K562 (cell line): ENCODE measurements around the gene ACKR3. TPM values are rescaled to one million over a fixed set of nuclear protein-coding genes. Genes with fewer than 3 reads are reported as not detected.

Experiments used
- ADNP ChIP-seq: fragments of 200-800 bp; sonication (Bioruptor generic); IDR thresholded peaks from 2 replicates; pipeline ENCODE4 v1.6.1; 2016; ENCODE audit warnings: missing genetic modification characterization, missing compliant biosample characterization
- CREB3L1 ChIP-seq: fragments of 450-650 bp; IDR thresholded peaks from 2 replicates; pipeline ENCODE4 v1.6.1; 2014; ENCODE audit warnings: low read depth, mild to moderate bottlenecking, moderate library complexity, borderline replicate concordance
- RBFOX2 ChIP-seq: fragments of 200-400 bp; formaldehyde crosslinking; IDR thresholded peaks from 2 replicates; pipeline ENCODE4 v1.6.1; 2017; ENCODE audit warnings: low read depth, mild to moderate bottlenecking, low read length, moderate library complexity
- RHOXF2B ChIP-seq: fragments of 250-450 bp; sonication (Bioruptor Pico); conservative IDR thresholded peaks from 2 replicates; pipeline ENCODE4 v1.5.1; 2021
- TAL1 ChIP-seq: fragments of 450-650 bp; IDR thresholded peaks from 2 replicates; pipeline ENCODE4 v1.6.1; 2016; ENCODE audit warnings: mild to moderate bottlenecking
- TGIF2 ChIP-seq: sonication (generic); formaldehyde crosslinking; IDR thresholded peaks from 2 replicates; pipeline ENCODE4 v1.8.1; 2022; ENCODE audit warnings: mild to moderate bottlenecking, missing genetic modification reagents, moderate library complexity
- TRIM25 ChIP-seq: fragments of 450-650 bp; IDR thresholded peaks from 2 replicates; pipeline ENCODE4 v1.7.0; 2016; ENCODE audit warnings: borderline replicate concordance
- ZNF143 ChIP-seq: sonication (generic); formaldehyde crosslinking; IDR thresholded peaks from 2 replicates; pipeline ENCODE4 v1.9.0; 2022; ENCODE audit warnings: mild to moderate bottlenecking, missing genetic modification reagents
- ZNF318 ChIP-seq, 2 experiments: fragments of 450-650 bp; IDR thresholded peaks; 2 replicates each; pipeline ENCODE4 v1.6.1; 2016; ENCODE audit warnings: mild to moderate bottlenecking in 2 of 2, borderline replicate concordance in 1 of 2, low read depth in 1 of 2, moderate library complexity in 1 of 2
- polyA plus RNA-seq, 8 experiments: library from polyadenylated mRNA; depleted of rRNA in 4 of 8; stranded (reverse) in 5 of 8; unstranded in 3 of 8; fragments of >200 nt; fragmentation: Nextera tagmentation in 2 of 8; fragmentation: Illumina TruSeq in 1 of 8; extraction: Ambion mirVana in 2 of 8; extraction: Trizol in 1 of 8; gene quantifications; 2 replicates each; pipeline versions ENCODE4 v1.2.1 to v1.2.3, GENCODE V29; 2011 to 2014; ENCODE audit warnings: inconsistent platforms in 1 of 8, missing spikeins in 1 of 8
- total RNA-seq, 7 experiments: library from RNA; depleted of rRNA in 6 of 7; stranded (reverse); fragments of >200 nt in 6 of 7; fragmentation: Illumina TruSeq in 2 of 7; extraction: Trizol in 2 of 7; gene quantifications; 2 replicates each; pipeline versions ENCODE4 v1.2.1 to v1.2.3, GENCODE V29; 2011 to 2021; ENCODE audit warnings: low replicate concordance in 1 of 7
- TF ChIP-seq, protein P1 (sequence below): fragments of 450-650 bp; IDR thresholded peaks from one replicate; pipeline ENCODE4 v1.6.1; 2018; ENCODE audit warnings: mild to moderate bottlenecking, moderate library complexity; ENCODE audit not compliant: partially characterized antibody

Gene ACKR3
- total and polyA plus RNA-seq, 9 of the 15 experiments (the other 6 are each of a cell fraction or from before 2014, with no cell fraction given): 0.07 TPM; not detected in 8

- TF ChIP-seq ZNF318 (IDR thresholded peaks at IDR 0.05; ENCODE audit: borderline replicate concordance in 1 of 2, low read depth in 1 of 2): no peak
- TF ChIP-seq TGIF2 (CRISPR knock-in tag): no peak
- TF ChIP-seq CREB3L1: no peak
- TF ChIP-seq TAL1: no peak
- TF ChIP-seq, protein P1, sequence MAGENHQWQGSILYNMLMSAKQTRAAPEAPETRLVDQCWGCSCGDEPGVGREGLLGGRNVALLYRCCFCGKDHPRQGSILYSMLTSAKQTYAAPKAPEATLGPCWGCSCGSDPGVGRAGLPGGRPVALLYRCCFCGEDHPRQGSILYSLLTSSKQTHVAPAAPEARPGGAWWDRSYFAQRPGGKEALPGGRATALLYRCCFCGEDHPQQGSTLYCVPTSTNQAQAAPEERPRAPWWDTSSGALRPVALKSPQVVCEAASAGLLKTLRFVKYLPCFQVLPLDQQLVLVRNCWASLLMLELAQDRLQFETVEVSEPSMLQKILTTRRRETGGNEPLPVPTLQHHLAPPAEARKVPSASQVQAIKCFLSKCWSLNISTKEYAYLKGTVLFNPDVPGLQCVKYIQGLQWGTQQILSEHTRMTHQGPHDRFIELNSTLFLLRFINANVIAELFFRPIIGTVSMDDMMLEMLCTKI: no peak
- no peak for TF ChIP-seq ZNF143 (CRISPR knock-in tag)
- TF ChIP-seq ADNP (tag): no peak
- no peak for TF ChIP-seq RHOXF2B (CRISPR knock-in tag)
- no peak for TF ChIP-seq RBFOX2
- TF ChIP-seq TRIM25: no peak
Observed at GRCh38 chr2:236593531-236593930, 23.9 kb downstream of the ACKR3 start (continued).
